Measurements from ENCODE around the gene QPRT.
A peak's percentile ranks its signal among the peaks of the same experiment; 100 is the strongest.

Gene QPRT

GRCh38 chr16:29742683-29743275 lies 63.8 kb downstream of the QPRT start:
- no peak for DNase-seq (ENCODE audit: low read depth)
- TF ChIP-seq MAX (IDR thresholded peaks at IDR 0.05; ENCODE audit: low read depth, low read length) (no peak), CTCF (IDR thresholded peaks at IDR 0.05; ENCODE audit: low read depth, low read length) (no peak), POLR2A (IDR thresholded peaks at IDR 0.05; ENCODE audit: extremely low read depth, insufficient read length) (no peak), MYC (IDR thresholded peaks at IDR 0.05; ENCODE audit: low read depth, low read length) (no peak)
- no peak overlapping the region for H3K4me3 ChIP-seq (ENCODE audit: low read depth, low read length)

- TF ChIP-seq POLR2A (IDR thresholded peaks at IDR 0.05; ENCODE audit: extremely low read depth, insufficient read length): no peak
- TF ChIP-seq CTCF (IDR thresholded peaks at IDR 0.05; ENCODE audit: low read depth, low read length): no peak
- DNase-seq (ENCODE audit: low read depth): peak; percentile 36
- H3K4me3 ChIP-seq (ENCODE audit: low read depth, low read length): no peak overlapping the region
These were observed 64.5 kb downstream of the QPRT start for GRCh38 chr16:29743475-29743826.

GRCh38 chr16:29743827-29744531 lies 65.0 kb downstream of the QPRT start:
- H3K4me3 ChIP-seq (ENCODE audit: low read depth, low read length): no peak overlapping the region
- no peak for DNase-seq (ENCODE audit: low read depth)

GRCh38 chr16:29744541-29745101 lies 65.6 kb downstream of the QPRT start:
- peak; percentile 44 for TF ChIP-seq MAX (IDR thresholded peaks at IDR 0.05; ENCODE audit: low read depth, low read length)
- TF ChIP-seq CTCF (IDR thresholded peaks at IDR 0.05; ENCODE audit: low read depth, low read length): no peak
- TF ChIP-seq POLR2A (IDR thresholded peaks at IDR 0.05; ENCODE audit: extremely low read depth, insufficient read length): no peak
- peak; percentile 54; the same call in 1 of the 2 replicates for TF ChIP-seq MYC (IDR thresholded peaks at IDR 0.05; ENCODE audit: low read depth, low read length)
- peak; percentile 72 for DNase-seq (ENCODE audit: low read depth)
- H3K4me3 ChIP-seq (ENCODE audit: low read depth, low read length): peak overlapping the region; percentile 74

More at GRCh38 chr16:29743827-29744531, 65.0 kb downstream of the QPRT start:
- TF ChIP-seq MAX (IDR thresholded peaks at IDR 0.05; ENCODE audit: low read depth, low read length) (no peak), POLR2A (IDR thresholded peaks at IDR 0.05; ENCODE audit: extremely low read depth, insufficient read length) (no peak), CTCF (IDR thresholded peaks at IDR 0.05; ENCODE audit: low read depth, low read length) (no peak), MYC (IDR thresholded peaks at IDR 0.05; ENCODE audit: low read depth, low read length) (no peak)

GRCh38 chr16:29745121-29745852 lies 66.3 kb downstream of the QPRT start:
- TF ChIP-seq MYC (IDR thresholded peaks at IDR 0.05; ENCODE audit: low read depth, low read length): peak; percentile 64; the same call in 1 of the 2 replicates
- TF ChIP-seq POLR2A (IDR thresholded peaks at IDR 0.05; ENCODE audit: extremely low read depth, insufficient read length): no peak
- TF ChIP-seq MAX (IDR thresholded peaks at IDR 0.05; ENCODE audit: low read depth, low read length): peak; percentile 52
- peak overlapping the region; percentile 74 for H3K4me3 ChIP-seq (ENCODE audit: low read depth, low read length)
- DNase-seq (ENCODE audit: low read depth): peak; percentile 94

All from NB4 (cell line).